CD4-positive, alpha-beta T cell treated with Interleukin-15 for 4 hours (primary cell): ENCODE data around the gene MBL2.

ENCODE experiments used
- DNase-seq: peaks from one replicate; pipeline ENCODE4 v3.0.0-alpha.2; 2020; ENCODE audit warnings: low spot score

The MBL2 gene

GRCh38 chr10:52771534-52772445 is 794 bp downstream of the MBL2 start:
- DNase-seq: no peak

GRCh38 chr10:52770904-52771303 is 1.7 kb downstream of the MBL2 start:
- DNase-seq: no peak

GRCh38 chr10:52769966-52770365 is 2.6 kb downstream of the MBL2 start:
- no peak for DNase-seq

GRCh38 chr10:52768001-52768532 is 4.5 kb downstream of the MBL2 start:
- DNase-seq: no peak

GRCh38 chr10:52762088-52762487 is 10.5 kb downstream of the MBL2 start:
- DNase-seq: no peak

- DNase-seq: no peak
Measured at GRCh38 chr10:52759154-52759553, 13.4 kb downstream of the MBL2 start.

GRCh38 chr10:52758406-52758805 is 14.2 kb downstream of the MBL2 start:
- no peak for DNase-seq

GRCh38 chr10:52757773-52758172 is 14.8 kb downstream of the MBL2 start:
- DNase-seq: no peak

- DNase-seq: no peak
Measured at GRCh38 chr10:52756966-52757365, 15.6 kb downstream of the MBL2 start.

GRCh38 chr10:52756295-52756694 is 16.3 kb downstream of the MBL2 start:
- no peak for DNase-seq

GRCh38 chr10:52755297-52756062 is 17.1 kb downstream of the MBL2 start:
- DNase-seq: no peak

GRCh38 chr10:52752801-52753445 is 19.7 kb downstream of the MBL2 start:
- no peak for DNase-seq

- no peak for DNase-seq
Measured at GRCh38 chr10:52752261-52752660, 20.3 kb downstream of the MBL2 start.

GRCh38 chr10:52751337-52751736 is 21.2 kb downstream of the MBL2 start:
- DNase-seq: no peak

GRCh38 chr10:52750629-52751028 is 22.0 kb downstream of the MBL2 start:
- DNase-seq: no peak

GRCh38 chr10:52747694-52748093 is 24.9 kb downstream of the MBL2 start:
- no peak for DNase-seq

GRCh38 chr10:52746169-52746568 is 26.4 kb downstream of the MBL2 start:
- DNase-seq: no peak

- DNase-seq: no peak
Measured at GRCh38 chr10:52744057-52744805, 28.4 kb downstream of the MBL2 start.

- DNase-seq: no peak
Measured at GRCh38 chr10:52742731-52743130, 29.9 kb downstream of the MBL2 start.

- DNase-seq: no peak
Measured at GRCh38 chr10:52741851-52742250, 30.7 kb downstream of the MBL2 start.

GRCh38 chr10:52740913-52741675 is 31.5 kb downstream of the MBL2 start:
- DNase-seq: peak; percentile 6
